HepG2 (cell line): ENCODE data around the gene SERPINE2. TPM values are rescaled to one million over a fixed set of nuclear protein-coding genes. Genes with fewer than 3 reads are reported as not detected.

ENCODE experiments used
- ELK4 ChIP-seq: sonication (generic); formaldehyde crosslinking; IDR thresholded peaks from 2 replicates; pipeline ENCODE4 v1.9.0; 2021; ENCODE audit warnings: missing genetic modification reagents, borderline replicate concordance
- FOXK2 ChIP-seq: fragments of 450-650 bp; IDR thresholded peaks from 2 replicates; pipeline ENCODE4 v1.6.1; 2016
- HMG20A ChIP-seq: IDR thresholded peaks from 2 replicates; pipeline ENCODE4 v1.6.1; 2016; ENCODE audit warnings: borderline replicate concordance
- IRF2 ChIP-seq: IDR thresholded peaks from 2 replicates; pipeline ENCODE4 v1.6.1; 2018; ENCODE audit warnings: missing genetic modification reagents, missing compliant biosample characterization
- KAT8 ChIP-seq: IDR thresholded peaks from 2 replicates; pipeline ENCODE4 v1.6.1; 2016; ENCODE audit warnings: missing genetic modification reagents, missing compliant biosample characterization
- MEF2D ChIP-seq: sonication (generic); formaldehyde crosslinking; IDR thresholded peaks from 2 replicates; pipeline ENCODE4 v1.5.1; 2020; ENCODE audit warnings: mild to moderate bottlenecking, missing genetic modification reagents
- PITX1 ChIP-seq: sonication (generic); formaldehyde crosslinking; IDR thresholded peaks from 2 replicates; pipeline ENCODE4 v1.5.1; 2020; ENCODE audit warnings: mild to moderate bottlenecking, missing genetic modification reagents
- PRMT3 ChIP-seq: sonication (generic); formaldehyde crosslinking; IDR thresholded peaks from 2 replicates; pipeline ENCODE4 v1.8.1; 2022; ENCODE audit warnings: low read depth, mild to moderate bottlenecking, moderate library complexity, missing genetic modification reagents, borderline replicate concordance
- RAD21 ChIP-seq: fragments of 450-650 bp; formaldehyde crosslinking; IDR thresholded peaks from 2 replicates; pipeline ENCODE4 v1.5.0; 2020; ENCODE audit warnings: mild to moderate bottlenecking
- RFXAP ChIP-seq: sonication (generic); formaldehyde crosslinking; IDR thresholded peaks from 2 replicates; pipeline ENCODE4 v1.4.0; 2020; ENCODE audit warnings: missing genetic modification reagents, borderline replicate concordance
- SNAPC5 ChIP-seq: sonication (generic); formaldehyde crosslinking; IDR thresholded peaks from 2 replicates; pipeline ENCODE4 v1.8.1; 2023; ENCODE audit warnings: mild to moderate bottlenecking, missing genetic modification reagents, borderline replicate concordance
- TCF12 ChIP-seq, 2 experiments: fragments of 450-650 bp in 1 of 2; sonication (generic) in 1 of 2; formaldehyde crosslinking in 1 of 2; IDR thresholded peaks; 2 replicates each; pipeline versions ENCODE4 v1.6.1 to v1.8.0; 2017 to 2022; ENCODE audit warnings: antibody characterized with exemption in 1 of 2, mild to moderate bottlenecking in 1 of 2, missing genetic modification reagents in 1 of 2, moderate library complexity in 1 of 2
- ZBTB10 ChIP-seq: sonication (generic); formaldehyde crosslinking; IDR thresholded peaks from 2 replicates; pipeline ENCODE4 v1.4.0; 2020; ENCODE audit warnings: missing genetic modification reagents, borderline replicate concordance
- ZNF138 ChIP-seq: sonication (generic); formaldehyde crosslinking; IDR thresholded peaks from 2 replicates; pipeline ENCODE4 v1.5.0; 2020; ENCODE audit warnings: mild to moderate bottlenecking, low read depth, missing genetic modification reagents
- ZNF143 ChIP-seq: sonication (generic); formaldehyde crosslinking; IDR thresholded peaks from 2 replicates; pipeline ENCODE4 v1.4.0; 2020; ENCODE audit warnings: missing genetic modification reagents
- ZNF335 ChIP-seq: sonication (generic); formaldehyde crosslinking; IDR thresholded peaks from 2 replicates; pipeline ENCODE4 v1.4.0; 2020; ENCODE audit warnings: missing genetic modification reagents
- ZNF577 ChIP-seq: sonication (generic); formaldehyde crosslinking; IDR thresholded peaks from 2 replicates; pipeline ENCODE4 v1.4.0; 2020; ENCODE audit warnings: mild to moderate bottlenecking, low read depth, missing genetic modification reagents, borderline replicate concordance
- ZNF616 ChIP-seq: sonication (generic); formaldehyde crosslinking; IDR thresholded peaks from 2 replicates; pipeline ENCODE4 v1.5.0; 2020; ENCODE audit warnings: low read depth, mild to moderate bottlenecking, missing genetic modification reagents
- ZNF775 ChIP-seq: sonication (generic); formaldehyde crosslinking; IDR thresholded peaks from 2 replicates; pipeline ENCODE4 v1.4.0; 2020; ENCODE audit warnings: missing genetic modification reagents, mild to moderate bottlenecking, moderate library complexity, borderline replicate concordance
- ZNF878 ChIP-seq: sonication (generic); formaldehyde crosslinking; IDR thresholded peaks from 2 replicates; pipeline ENCODE4 v1.8.1; 2023; ENCODE audit warnings: mild to moderate bottlenecking, missing genetic modification reagents, moderate library complexity
- ZNF879 ChIP-seq: sonication (generic); formaldehyde crosslinking; IDR thresholded peaks from 2 replicates; pipeline ENCODE4 v1.8.1; 2023; ENCODE audit warnings: missing genetic modification reagents
- polyA plus RNA-seq, 8 experiments: library from polyadenylated mRNA; depleted of rRNA in 3 of 8; stranded (reverse) in 7 of 8; unstranded in 1 of 8; fragments of >200 nt; fragmentation: Illumina TruSeq in 4 of 8; extraction: Trizol in 4 of 8; gene quantifications; 2 replicates each; pipeline versions ENCODE4 v1.2.1 to v1.2.3, GENCODE V29; 2011 to 2016; ENCODE audit warnings: low read depth in 4 of 8, missing spikeins in 1 of 8, mixed read lengths in 1 of 8; ENCODE audit not compliant: insufficient read depth in 1 of 8
- total RNA-seq, 5 experiments: library from RNA; depleted of rRNA; stranded (reverse); fragments of >200 nt; fragmentation: Illumina TruSeq; extraction: Trizol; gene quantifications; 2 replicates each; pipeline ENCODE4 v1.2.3, GENCODE V29; 2016; ENCODE audit warnings: low read depth in 1 of 5
- TF ChIP-seq, protein P1 (sequence below): sonication (generic); formaldehyde crosslinking; IDR thresholded peaks from 2 replicates; pipeline ENCODE4; 2020; ENCODE audit warnings: missing genetic modification reagents, mild to moderate bottlenecking, borderline replicate concordance
- TF ChIP-seq, protein P2 (sequence below): sonication (generic); formaldehyde crosslinking; IDR thresholded peaks from 2 replicates; pipeline ENCODE4 v1.8.0; 2022; ENCODE audit warnings: missing genetic modification reagents, low read depth, mild to moderate bottlenecking, borderline replicate concordance

The SERPINE2 gene
- total and polyA plus RNA-seq, 2 of the 13 experiments (the other 11 are each of a cell fraction or from before 2014, with no cell fraction given) = 7.9 to 18.1 TPM

GRCh38 chr2:223944166-223944702 is 94.9 kb downstream of the SERPINE2 start (continued):
- no peak for TF ChIP-seq SNAPC5 (CRISPR knock-in tag)
- no peak for TF ChIP-seq FOXK2
- TF ChIP-seq ZNF616 (CRISPR knock-in tag) = no peak
- TF ChIP-seq RAD21 (CRISPR knock-in tag) = peak; percentile 30; the same call in 1 of the 2 replicates
- TF ChIP-seq, protein P1, sequence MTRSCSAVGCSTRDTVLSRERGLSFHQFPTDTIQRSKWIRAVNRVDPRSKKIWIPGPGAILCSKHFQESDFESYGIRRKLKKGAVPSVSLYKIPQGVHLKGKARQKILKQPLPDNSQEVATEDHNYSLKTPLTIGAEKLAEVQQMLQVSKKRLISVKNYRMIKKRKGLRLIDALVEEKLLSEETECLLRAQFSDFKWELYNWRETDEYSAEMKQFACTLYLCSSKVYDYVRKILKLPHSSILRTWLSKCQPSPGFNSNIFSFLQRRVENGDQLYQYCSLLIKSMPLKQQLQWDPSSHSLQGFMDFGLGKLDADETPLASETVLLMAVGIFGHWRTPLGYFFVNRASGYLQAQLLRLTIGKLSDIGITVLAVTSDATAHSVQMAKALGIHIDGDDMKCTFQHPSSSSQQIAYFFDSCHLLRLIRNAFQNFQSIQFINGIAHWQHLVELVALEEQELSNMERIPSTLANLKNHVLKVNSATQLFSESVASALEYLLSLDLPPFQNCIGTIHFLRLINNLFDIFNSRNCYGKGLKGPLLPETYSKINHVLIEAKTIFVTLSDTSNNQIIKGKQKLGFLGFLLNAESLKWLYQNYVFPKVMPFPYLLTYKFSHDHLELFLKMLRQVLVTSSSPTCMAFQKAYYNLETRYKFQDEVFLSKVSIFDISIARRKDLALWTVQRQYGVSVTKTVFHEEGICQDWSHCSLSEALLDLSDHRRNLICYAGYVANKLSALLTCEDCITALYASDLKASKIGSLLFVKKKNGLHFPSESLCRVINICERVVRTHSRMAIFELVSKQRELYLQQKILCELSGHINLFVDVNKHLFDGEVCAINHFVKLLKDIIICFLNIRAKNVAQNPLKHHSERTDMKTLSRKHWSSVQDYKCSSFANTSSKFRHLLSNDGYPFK = 0 out of 2 replicates have a peak, but pooled peaks have one; percentile 60
- no peak for TF ChIP-seq MEF2D
- TF ChIP-seq ZBTB10 (CRISPR knock-in tag) = no peak
- no peak for TF ChIP-seq PITX1
- TF ChIP-seq IRF2 = no peak; the same call in 1 of the 2 replicates
- TF ChIP-seq KAT8 (CRISPR knock-in tag) = 0 out of 2 replicates have a peak, but pooled peaks have one; percentile 30
- TF ChIP-seq ZNF878 (CRISPR knock-in tag) = no peak
- no peak for TF ChIP-seq ELK4 (CRISPR knock-in tag)
- TF ChIP-seq ZNF879 (CRISPR knock-in tag) = 0 out of 2 replicates have a peak, but pooled peaks have one; percentile 57
- TF ChIP-seq PRMT3 (CRISPR knock-in tag) = no peak
- no peak for TF ChIP-seq HMG20A (CRISPR knock-in tag)
- TF ChIP-seq ZNF335 (CRISPR knock-in tag) = 0 out of 2 replicates have a peak, but pooled peaks have one; percentile 47
- TF ChIP-seq RFXAP = no peak
- TF ChIP-seq ZNF577 (CRISPR knock-in tag) = no peak
- no peak for TF ChIP-seq ZNF138 (CRISPR knock-in tag)
- TF ChIP-seq, protein P2, sequence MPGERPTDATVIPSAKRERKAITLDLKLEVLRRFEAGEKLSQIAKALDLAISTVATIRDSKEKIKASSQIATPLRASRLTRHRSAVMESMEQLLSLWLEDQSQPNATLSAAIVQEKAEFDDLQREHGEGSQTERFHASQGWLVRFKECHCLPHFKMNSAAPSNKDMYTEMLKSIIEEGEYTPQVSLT (CRISPR knock-in tag) = no peak
- no peak for TF ChIP-seq TCF12 (IDR thresholded peaks at IDR 0.05)
- no peak; the same call in 1 of the 2 replicates for TF ChIP-seq TCF12 (CRISPR knock-in tag; IDR thresholded peaks at IDR 0.05)
- no peak for TF ChIP-seq ZNF143 (CRISPR knock-in tag)
- TF ChIP-seq ZNF775 (CRISPR knock-in tag) = no peak
